Testis (tissue), 2 donors: Measurements from ENCODE around the gene CARD9.
"Not testable (repeated sequence)": the region's sequence is repeated elsewhere in the genome, so short reads cannot be mapped to it uniquely, and the experiment has no call there.

ENCODE experiments used
- POLR2A ChIP-seq: fragments of 450-650 bp; IDR thresholded peaks from one replicate; pipeline ENCODE4 v1.6.1; 2017; ENCODE audit warnings: antibody characterized with exemption, mild to moderate bottlenecking, moderate library complexity
- TF ChIP-seq, protein P1 (sequence below), 3 experiments: fragments of 450-650 bp in 2 of 3; fragments of 200-600 bp in 1 of 3; sonication (generic) in 1 of 3; IDR thresholded peaks; one replicate each; pipeline ENCODE4 v1.5.1; 2016 to 2019; ENCODE audit warnings: antibody characterized with exemption in 3 of 3, mild to moderate bottlenecking in 2 of 3, moderate library complexity in 1 of 3

DNA sequence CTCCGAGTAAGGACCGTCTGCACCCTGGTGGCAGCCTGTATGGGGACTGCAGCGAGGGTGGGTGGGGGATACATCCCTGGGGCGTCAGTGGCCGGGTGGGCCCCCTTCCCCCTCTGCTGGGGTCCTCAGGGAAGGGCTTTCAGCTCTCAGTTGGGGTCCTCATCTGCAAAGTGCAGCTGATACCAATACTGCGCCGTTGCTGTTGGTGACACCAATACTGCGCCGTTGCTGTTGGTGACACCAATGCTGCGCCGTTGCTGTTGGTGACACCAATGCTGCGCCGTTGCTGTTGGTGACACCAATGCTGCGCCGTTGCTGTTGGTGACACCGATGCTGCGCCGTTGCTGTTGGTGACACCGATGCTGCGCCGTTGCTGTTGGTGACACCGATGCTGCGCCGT, 21.6 kb downstream of the CARD9 start:
- TF ChIP-seq, protein P1, sequence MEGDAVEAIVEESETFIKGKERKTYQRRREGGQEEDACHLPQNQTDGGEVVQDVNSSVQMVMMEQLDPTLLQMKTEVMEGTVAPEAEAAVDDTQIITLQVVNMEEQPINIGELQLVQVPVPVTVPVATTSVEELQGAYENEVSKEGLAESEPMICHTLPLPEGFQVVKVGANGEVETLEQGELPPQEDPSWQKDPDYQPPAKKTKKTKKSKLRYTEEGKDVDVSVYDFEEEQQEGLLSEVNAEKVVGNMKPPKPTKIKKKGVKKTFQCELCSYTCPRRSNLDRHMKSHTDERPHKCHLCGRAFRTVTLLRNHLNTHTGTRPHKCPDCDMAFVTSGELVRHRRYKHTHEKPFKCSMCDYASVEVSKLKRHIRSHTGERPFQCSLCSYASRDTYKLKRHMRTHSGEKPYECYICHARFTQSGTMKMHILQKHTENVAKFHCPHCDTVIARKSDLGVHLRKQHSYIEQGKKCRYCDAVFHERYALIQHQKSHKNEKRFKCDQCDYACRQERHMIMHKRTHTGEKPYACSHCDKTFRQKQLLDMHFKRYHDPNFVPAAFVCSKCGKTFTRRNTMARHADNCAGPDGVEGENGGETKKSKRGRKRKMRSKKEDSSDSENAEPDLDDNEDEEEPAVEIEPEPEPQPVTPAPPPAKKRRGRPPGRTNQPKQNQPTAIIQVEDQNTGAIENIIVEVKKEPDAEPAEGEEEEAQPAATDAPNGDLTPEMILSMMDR (IDR thresholded peaks at IDR 0.05) = not testable (repeated sequence)
- TF ChIP-seq POLR2A = not testable (repeated sequence)
